ENCODE results near the gene PALM. TPM values are rescaled to one million over a fixed set of nuclear protein-coding genes. Genes with fewer than 3 reads are reported as not detected.
"Not testable (repeated sequence)": the region's sequence is repeated elsewhere in the genome, so short reads cannot be mapped to it uniquely, and the experiment has no call there.

PALM gene
- total RNA-seq, 1 donor from 2014 or later = not detected

DNA sequence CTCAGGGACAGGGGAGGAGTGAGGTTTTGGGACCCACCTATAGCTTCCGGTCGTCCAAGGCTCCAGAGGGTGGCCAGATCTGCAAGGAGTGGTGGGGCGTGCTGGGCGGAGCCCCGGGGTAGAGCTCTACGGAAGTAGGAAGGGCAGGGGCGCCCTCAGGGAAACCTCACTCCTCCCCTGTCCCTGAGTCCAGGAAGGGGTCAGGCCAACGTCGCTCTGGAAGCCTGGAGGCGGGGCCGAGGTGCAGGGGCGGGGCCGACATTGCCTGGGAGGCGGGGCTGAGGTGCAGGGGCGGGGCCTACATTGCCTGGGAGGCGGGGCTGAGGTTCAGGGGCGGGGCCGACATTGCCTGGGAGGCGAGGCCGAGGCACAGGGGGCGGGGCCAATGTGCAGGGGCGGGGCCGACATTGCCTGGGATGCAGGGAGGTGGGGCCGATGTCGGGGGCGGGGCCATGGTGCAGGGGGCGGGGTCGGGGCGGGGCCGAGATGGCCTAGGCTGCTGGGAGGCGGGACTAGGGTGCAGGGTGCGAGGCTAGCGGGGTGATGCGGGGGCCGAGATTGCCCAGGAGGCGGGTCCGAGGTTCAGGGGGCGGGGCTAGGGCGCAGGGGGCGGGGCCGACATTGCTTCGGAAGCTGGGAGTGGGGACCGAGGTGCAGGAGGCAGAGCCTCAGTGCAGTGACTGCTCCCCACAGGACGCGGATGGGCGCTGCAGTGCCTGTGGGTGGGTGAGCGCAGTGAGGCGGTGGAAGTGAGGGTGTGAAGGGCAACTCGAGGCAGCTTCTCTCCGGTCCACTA lies 4.9 kb upstream of the PALM start:
- intact Hi-C loops (cut with micrococcal nuclease) = loop anchor here (1.0 kb wide), 4 partner anchors 24 to 169 kb away; partner anchors contain the start of gene RNF126

DNA sequence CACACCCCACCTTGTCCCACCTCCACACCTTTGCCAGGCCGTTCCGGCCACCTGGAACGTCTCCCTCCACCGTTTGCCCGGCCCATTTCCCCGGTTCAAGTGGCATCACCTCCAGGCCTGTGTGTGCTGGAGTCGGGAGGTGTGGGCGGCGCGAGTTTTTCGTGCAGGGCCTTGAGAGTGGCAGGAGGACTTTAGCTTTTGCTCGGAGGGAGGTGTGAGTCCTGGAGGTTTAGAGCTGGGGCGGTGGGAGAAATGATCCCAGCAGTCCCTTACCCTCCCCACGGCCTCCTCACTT lies 4.3 kb upstream of the PALM start:
- intact Hi-C loops (cut with micrococcal nuclease) = no loop called here

DNA sequence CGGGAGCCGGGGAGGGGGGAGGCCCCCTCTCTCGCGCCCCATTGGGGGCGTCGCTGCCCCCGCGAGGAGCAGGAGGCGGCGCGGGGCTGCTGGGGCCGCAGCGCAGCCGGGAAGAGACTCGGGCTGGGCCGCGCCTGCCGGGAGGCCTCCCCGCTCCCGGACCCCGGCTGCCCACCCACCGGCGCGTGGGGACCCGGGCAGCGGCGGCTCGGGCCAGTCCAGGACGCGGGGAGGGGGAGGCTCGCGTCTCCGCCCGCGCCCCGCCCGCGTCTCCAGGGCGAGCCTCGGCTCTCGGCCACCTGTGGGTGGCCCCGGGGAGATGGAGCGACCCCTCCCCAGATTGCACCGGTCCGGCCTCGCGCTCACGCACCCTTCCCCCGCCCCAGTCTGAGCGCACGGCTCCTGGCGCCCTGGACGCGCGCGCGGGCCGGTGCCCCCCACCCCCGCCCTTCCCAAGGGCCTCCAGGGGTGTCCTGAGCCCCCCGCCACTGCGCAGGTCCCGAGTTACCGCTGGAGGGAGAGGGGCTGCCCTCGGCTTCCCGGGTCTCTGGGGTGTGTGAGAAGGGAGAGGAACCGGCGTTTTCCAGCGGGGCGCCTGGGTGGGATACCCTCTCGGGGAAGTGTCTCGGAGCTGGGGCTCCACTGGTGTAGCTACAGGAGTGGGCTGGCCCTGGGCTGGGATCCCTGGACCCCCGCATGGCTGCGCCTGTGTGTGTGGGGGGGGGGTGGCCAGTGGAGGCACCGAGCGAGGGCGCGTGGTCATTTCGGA lies 645 bp downstream of the PALM start:
- intact Hi-C loops (cut with micrococcal nuclease) = no loop called here

DNA sequence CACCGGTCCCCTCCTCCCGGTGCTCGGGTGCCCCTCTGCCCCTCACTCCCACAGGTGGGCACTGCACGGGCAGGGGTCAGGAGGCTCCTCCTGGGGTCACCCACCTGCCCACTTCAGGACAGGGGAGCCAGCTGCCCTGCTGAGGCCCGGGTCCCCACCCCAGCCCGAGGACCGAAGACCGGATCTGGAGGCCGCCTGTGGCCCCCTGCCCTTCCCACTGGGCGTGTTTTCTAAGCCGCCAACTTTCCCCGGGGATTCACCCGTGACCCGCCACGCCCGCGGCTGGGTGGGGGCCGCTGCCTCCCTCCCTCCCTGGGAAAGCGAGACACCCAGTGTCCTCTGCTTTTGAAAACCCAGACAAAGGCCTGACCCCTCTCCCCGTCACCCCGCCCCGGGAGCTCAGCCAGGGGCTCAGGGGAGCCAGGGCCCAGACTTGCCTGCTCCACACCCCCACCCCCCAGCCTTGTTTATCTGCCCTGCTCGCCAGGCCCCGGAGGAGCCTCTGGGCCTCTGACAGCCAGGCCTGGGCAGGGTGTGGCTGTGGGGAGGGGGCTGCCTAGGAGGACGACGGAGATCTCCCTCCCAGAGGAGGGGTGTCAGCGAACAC lies 1.3 kb downstream of the PALM start:
- intact Hi-C loops (cut with micrococcal nuclease) = no loop called here

DNA sequence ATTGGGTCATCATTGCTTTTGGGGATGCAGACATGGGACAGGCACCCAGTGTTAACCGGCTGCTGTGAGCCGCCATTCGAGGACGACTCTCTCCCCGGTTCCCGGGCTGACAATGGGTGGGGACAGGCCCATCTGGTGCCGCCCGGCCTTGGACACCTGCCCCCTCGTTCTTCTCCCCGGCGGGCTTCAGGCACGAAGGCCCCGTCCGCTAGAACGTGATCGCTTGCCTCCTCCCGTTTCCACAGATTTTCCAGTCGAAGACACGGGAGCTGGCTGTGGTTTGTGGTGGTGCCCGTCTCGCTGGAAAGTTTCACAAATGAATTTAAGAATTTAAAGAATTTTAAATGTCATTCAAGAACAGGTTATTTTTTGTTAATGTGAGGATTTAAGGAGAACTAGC lies 2.0 kb downstream of the PALM start:
- intact Hi-C loops (cut with micrococcal nuclease) = no loop called here

DNA sequence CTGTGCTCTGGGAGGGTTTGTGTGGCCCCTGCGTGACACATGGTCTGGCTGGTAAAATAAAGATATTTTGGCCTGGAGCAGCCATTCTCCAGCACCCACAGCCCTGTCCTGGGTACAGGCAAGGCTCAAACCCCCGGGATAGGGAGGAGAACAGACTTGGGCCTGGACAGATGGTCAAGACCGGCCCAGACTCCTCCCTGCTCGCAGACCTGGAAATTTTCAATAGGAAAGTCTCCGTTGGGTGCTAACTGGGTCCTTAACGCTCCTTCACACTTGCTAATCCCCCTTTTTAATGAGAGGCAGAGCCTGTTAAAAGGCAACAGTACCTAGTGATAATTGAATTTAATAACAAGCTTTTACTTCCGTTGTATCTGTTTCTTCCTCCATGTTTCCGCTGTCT lies 2.5 kb downstream of the PALM start:
- intact Hi-C loops (cut with micrococcal nuclease) = no loop called here

DNA sequence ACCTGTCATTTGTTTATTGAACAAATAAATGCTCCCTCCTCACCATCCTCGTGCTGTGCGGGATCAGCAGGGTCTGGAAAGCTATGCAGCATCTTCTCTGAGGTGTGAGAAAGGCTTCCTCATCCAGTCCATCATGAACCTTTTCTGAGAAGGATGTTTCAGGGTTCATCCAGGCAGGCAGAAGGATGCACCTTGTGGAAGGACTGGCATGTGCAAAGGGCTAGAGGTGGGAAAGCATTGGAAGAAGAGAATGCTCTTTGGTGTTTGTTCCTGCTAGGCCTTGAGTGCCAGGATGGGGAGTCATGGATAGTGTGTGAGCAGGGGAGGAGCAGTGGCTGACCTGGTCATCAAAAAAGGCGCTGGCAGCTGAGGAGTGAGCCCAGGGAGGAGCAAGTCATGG lies 6.6 kb downstream of the PALM start:
- intact Hi-C loops (cut with micrococcal nuclease) = no loop called here

DNA sequence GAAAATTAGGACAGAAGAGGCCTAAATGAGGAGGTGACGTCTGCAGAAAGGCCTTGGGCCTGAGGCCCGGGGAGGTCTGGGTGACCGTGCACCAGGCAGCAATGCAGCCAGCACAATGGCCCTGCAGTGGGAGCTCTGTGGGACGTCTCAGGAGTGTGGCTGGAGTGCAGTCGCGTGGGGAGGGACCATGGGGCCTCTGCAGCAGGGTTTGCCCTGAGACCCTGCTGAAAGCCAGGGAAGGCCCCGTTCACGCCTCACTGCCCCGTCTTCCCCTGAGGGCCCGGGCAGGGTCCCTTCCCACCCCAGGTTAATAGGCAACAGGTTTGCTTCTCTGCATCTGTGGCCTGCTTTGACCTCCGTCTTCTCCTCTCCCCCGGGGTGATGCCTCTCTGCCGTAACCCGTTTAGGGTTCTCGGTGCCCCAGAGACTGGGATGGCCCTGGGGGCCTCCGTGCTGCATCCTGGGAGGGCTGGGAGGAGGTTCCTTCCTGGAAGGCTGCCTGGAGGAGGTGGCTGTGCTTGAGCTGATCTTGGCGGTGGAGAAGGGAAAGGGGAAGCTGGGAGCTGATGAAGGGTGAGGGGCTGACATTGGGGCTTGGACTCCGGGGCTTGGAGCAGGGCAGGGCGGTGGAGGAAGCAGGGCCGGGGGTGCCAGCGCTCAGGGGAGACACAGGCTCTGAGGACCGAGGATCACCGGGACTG lies 9.7 kb downstream of the PALM start:
- intact Hi-C loops (cut with micrococcal nuclease) = no loop called here

DNA sequence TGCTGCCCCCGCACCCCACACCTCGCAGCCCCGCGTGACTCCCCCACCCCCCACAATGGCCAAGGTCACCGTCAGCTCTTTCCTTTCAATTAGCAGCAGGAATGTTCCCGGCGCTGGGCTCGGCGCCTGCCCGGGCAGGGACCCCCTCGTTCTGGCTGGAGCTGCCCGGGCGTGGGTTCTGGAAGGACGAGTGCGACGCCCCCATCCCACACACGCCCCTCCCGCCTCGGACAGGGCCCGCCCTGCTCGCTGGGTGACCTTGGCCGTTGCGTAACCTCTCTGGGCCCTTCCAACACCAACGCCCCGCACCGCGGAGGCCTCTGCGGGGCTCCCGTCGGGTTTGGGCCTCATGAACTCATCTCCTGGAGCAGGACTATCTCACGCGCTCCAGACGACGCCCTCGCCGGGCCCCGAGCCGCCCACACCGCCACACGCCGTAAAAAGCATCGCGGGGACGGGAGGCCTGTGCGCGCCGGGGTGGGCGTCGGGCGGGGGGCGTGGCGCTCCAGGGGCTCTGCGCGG lies 10.3 kb downstream of the PALM start:
- intact Hi-C loops (cut with micrococcal nuclease) = no loop called here

DNA sequence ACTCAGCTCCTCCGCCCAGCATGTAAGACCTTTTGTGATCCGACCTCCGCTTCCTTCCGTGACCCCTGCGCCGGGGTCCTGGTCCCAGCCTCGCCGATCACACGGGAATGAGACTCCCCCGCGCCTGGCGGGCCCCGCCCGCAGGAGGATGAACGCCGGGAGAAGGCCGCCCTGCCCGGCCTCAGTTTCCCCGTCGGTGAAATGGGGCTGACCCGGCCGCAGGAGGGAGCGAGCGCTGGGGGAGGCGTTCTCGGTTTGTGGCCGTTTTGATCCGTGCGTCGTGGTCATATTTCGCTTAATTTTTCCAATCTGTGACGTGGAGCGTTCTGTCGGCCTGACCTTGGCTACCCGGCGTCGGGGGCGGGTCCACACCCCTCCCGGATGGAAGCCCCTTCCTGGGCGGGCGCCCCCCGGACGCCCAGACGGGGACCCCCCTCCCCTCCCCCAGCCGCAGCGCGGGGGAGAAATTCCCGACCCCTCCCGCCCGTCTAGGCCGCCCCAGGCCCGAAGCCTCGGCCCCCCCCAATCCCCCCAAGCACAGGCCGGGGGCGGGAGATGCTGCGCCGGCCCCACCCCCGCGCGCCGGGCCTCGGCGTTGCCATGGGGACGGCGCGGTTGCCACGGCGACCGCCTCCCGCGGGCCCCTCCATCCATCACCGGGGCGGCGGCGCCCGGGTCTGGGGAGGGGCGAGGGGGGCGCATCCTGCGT lies 11.1 kb downstream of the PALM start:
- intact Hi-C loops (cut with micrococcal nuclease) = no loop called here

DNA sequence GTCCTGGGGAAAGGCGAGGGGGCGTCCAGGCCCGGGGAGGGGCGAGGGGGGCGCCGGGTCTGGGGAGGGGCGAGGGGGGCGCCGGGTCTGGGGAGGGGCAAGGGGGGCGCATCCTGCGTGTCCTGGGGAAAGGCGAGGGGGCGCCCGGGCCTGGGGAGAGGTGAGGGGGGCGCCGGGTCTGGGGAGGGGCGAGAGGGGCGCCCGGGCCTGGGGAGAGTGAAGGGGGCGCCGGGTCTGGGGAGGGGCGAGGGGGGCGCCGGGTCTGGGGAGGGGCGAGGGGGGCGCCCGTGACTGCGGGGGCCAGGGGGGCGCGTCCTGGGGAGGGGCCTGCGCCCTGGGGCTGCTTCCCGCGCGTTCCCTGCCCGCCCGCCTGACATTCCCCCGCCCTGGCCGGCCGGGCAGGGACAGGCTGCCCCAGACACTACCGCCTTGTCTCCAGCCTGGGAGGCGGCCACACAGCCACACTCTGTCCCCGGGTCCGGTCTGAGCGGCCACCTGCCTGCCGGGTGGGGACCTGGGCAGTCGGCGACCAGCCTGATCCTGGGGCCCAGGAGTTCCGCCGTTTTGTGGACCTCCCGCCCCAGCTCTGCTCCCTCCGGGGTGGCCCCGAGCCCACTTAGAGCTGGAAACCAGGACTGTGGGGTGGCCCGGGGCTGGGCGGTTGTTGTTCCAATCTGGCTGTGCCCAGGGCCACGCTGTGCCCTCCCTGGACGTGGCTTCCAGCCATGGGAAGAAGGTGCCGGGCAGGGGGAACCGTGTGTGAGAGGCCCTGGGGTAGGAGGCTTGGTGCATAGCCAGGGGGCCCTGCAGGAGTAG lies 11.8 kb downstream of the PALM start:
- intact Hi-C loops (cut with micrococcal nuclease) = no loop called here

DNA sequence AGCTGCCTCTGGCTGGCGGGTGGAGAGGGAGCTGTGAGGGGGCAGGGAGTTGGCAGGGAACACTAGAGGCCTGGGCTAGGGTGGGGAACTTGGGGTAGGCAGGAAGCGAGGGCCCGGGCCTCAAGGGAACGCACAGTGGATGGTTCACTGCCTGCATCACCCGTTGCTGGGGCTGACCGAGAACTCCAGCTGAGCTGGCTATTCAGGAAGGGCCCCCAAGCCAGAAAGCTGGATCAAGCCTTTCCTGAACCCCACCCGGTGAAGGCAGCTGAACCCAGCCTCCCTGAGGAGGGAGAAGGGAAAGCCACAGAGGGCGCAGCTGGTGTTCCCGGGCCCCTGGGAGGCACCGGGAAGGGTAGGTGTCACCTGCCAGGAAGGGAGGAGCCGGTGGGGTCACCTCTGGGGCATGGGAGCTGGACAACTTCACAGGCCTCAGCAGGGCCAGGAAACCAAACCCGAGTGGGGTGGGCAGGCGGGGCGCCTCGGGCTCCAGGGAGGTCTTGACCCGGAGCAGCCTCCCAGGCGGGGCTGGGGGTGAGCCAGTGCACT lies 13.9 kb downstream of the PALM start:
- intact Hi-C loops (cut with micrococcal nuclease) = no loop called here

DNA sequence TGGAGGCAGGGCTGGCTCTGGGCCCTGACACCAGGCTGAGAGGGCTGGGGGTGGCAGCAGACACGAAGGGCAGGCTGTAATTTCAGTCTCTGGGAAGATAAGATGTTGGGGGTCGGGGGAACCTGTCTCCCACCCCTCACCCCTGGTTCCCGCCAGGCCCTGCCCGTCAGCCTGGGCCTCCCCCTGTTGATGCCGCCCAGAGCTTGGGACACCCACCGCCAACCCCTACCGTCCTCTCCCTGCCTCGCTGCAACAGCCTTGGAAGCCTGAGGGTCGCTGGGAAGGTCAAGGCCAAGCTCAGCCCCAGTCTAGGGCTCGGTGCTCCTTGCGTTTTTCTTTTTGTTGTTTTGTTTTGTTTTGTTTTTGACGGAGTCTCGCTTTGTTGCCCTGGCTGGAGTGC lies 14.5 kb downstream of the PALM start:
- intact Hi-C loops (cut with micrococcal nuclease) = no loop called here

DNA sequence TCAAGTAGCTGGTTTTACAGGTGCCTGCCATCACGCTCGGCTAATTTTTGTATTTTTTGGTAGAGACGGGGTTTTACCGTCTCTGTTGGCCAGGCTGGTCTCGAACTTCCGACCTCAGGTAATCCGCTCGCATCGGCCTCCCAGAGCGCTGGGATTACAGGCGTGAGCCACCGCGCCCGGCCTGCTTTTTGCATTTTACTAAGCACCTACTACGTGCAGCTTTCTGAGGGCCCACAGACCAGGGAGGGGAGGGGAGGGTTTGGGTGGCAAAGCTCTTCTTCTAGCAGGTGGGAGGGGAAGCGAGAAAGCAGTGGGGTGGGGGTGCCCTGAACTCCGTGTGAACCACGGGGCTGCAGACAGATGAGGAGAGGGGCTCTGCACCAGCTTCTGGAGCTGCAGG lies 15.0 kb downstream of the PALM start:
- intact Hi-C loops (cut with micrococcal nuclease) = no loop called here

DNA sequence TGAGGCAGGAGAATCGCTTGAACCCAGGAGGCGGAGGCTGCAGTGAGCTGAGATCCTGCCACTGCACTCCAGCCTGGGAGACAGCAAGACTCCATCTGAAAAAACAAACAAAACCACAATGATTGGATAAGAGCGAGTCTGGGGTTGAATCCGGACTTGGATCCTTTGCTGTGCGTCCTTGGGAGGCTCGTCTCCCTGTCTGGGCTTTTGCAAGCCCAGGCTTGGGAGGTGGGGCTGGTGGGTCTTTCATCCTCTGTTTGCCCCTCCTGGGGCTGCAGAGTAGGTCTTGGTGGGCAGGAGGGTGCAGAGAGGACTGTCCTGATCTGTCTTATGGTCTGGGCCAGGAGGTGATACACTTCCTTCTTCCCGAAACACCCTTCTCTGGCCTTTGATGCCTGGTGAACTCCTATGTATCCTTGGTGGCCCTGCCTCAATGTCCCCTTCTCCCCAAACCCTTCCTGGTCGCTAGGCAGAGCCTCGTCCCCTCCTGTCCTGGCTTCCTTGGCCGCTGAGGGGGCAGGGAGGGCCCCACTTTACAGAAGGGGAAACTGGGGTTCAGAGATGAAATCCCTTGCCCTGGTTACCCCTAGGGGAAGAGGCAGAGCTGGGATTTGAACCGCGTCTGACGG lies 16.8 kb downstream of the PALM start:
- intact Hi-C loops (cut with micrococcal nuclease) = no loop called here

DNA sequence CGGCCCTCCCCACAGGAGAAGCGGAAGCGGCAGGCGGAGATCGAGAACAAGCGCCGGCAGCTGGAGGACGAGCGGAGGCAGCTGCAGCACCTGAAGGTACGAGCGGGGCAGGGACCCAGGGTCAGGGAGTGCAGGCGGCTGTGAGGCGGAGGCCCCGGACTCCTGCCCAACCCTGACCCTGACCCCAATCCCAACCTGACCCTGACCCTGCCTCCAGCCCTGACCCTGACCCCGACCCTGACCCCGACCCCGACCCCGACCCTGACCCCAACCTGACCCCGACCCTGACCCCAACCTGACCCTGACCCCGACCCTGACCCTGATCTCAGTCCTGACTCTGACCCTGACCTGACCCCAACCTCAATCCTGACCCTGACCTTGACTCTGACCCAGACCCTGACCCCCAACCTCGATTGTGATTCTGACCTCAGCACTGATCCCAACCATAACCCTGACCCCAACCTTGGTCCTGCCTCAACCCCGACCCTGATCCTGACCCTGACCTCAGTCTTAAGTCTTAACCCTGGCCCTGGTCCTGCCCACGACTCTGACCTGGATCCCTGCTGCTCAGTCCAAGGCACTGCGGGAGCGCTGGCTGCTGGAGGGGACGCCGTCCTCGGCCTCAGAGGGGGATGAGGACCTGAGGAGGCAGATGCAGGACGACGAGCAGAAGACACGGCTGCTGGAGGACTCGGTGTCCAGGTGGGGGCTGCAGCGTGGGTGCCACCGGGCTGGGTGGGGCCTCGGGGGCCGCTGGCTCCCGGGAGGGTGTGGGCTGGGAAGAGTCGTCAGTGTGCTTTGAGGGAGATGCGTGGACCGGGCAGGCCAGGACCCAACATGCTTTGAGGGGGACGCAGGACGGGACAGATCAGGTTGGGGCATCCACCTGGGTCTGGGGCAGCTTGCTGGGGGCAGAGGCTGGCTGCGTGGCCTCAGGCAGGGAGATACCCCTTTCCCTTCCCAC lies 18.5 kb downstream of the PALM start:
- intact Hi-C loops (cut with micrococcal nuclease) = no loop called here

DNA sequence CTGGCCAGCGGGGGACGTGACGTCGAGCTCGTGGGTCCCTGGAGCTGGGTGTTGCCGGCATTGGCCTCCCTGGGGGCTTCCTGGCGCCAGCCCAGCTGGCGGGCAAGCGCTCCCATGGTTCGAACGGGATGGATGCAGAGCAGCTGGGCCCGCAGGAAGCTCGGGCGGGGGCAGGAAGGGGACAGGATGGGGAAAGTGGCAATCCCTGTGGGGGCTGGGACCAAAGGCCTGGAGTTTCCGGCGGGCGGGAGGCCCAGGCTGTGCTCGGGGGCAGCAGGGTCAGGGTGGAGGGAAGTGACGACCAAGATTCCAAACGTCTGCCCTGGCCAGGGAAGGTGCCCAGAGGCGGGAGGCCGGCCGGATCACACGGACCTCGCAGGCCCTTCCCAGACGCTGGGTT lies 19.3 kb downstream of the PALM start:
- intact Hi-C loops (cut with micrococcal nuclease) = no loop called here

DNA sequence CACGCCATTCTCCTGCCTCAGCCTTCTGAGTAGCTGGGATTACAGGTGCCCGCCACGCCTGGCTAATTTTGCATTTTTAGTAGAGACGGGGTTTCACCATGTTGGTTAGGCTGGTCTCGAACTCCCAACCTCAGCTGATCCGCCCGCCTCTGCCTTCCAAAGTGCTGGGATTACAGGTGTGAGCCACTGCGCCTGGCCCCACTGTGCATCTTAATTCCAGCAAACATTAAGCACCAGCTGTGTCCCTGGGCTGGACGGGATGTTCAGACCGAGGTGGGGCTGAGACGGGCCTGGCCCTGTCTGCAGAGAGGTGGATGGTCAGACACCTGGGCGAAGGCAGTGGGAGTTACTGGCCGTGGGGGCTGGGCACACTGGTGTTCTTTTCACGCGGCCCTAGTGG lies 20.8 kb downstream of the PALM start:
- intact Hi-C loops (cut with micrococcal nuclease) = not testable (repeated sequence)
